SW 1271 (cell line): ENCODE data around the gene TLCD3B.
A peak's percentile ranks its signal among the peaks of the same experiment; 100 is the strongest.

Experiments used
- DNase-seq, 2 experiments: peaks; one replicate each; lab custom pipeline; 2025; lab: John Stamatoyannopoulos, UW

The TLCD3B gene

DNA sequence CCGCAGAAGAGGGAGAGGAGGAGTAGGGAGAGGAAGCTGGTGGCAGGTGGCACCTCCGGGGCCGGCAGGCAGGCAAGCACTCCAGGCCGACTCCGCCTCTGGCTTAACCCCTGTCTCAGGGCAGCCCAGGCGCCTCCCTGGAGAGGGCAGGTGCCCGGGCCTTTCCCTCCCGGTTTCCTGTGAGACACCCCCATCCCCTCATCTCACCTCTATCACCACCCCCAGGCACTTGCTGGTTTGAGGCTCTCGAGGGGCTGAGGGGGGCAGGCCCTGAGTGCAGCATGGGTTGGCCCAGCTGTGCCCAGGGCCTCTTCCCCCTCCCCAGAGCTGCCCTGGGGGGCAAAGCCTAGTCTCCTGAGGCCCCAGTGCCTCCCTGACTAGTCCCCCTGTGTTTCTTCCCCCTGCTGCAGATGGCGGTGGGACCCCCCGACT, 26.2 kb downstream of the TLCD3B start:
- DNase-seq = no peak

GRCh38 chr16:30004424-30004776, 26.7 kb downstream of the TLCD3B start:
- DNase-seq = no peak

- no peak for DNase-seq
Observed at GRCh38 chr16:30003670-30004423, 27.2 kb downstream of the TLCD3B start.

- no peak for DNase-seq
Observed at GRCh38 chr16:30002614-30003346, 28.3 kb downstream of the TLCD3B start.

DNA sequence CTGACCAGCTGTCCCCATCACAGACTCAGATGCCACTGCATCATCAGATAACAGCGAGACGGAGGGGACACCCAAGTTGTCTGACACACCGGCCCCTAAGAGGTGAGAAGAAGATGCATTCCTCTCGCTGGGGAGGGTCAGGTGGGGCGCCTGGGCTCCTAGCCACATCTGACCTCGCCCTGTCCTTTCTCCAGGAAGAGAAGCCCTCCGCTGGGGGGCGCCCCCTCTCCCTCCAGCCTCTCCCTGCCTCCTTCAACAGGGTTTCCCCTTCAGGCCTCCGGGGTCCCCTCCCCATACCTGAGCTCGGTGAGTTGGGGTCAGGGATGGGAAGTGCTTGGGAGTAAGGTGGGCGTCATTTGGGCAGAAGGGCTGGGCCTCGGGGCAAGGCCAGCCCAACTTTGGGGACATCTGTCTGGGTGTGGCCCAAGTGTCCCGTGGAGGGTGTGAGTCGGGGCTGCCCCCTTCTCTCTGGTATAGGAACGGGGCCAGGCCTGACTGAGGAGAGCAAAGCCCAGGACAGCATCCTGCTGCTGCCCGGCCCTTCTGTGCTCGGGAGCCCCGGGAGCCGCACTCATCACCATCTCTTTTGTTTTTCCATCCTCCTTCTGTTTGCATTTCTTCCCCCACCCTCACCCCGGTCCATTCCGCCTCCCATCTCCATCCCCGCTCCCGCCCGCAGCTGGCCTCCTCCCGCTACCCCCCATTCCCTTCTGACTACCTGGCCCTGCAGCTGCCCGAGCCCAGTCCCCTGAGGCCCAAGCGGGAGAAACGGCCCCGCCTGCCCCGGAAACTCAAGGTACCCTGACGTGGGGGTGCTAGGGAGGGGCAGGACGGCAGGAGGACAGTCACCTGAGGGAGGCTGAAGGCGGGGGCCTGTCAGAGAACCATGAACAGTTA, 30.1 kb downstream of the TLCD3B start:
- no peak for DNase-seq

- no peak for DNase-seq
Observed at GRCh38 chr16:29999605-30000004, 31.5 kb downstream of the TLCD3B start.

GRCh38 chr16:29996766-29997250, 34.3 kb downstream of the TLCD3B start:
- DNase-seq = no peak

DNA sequence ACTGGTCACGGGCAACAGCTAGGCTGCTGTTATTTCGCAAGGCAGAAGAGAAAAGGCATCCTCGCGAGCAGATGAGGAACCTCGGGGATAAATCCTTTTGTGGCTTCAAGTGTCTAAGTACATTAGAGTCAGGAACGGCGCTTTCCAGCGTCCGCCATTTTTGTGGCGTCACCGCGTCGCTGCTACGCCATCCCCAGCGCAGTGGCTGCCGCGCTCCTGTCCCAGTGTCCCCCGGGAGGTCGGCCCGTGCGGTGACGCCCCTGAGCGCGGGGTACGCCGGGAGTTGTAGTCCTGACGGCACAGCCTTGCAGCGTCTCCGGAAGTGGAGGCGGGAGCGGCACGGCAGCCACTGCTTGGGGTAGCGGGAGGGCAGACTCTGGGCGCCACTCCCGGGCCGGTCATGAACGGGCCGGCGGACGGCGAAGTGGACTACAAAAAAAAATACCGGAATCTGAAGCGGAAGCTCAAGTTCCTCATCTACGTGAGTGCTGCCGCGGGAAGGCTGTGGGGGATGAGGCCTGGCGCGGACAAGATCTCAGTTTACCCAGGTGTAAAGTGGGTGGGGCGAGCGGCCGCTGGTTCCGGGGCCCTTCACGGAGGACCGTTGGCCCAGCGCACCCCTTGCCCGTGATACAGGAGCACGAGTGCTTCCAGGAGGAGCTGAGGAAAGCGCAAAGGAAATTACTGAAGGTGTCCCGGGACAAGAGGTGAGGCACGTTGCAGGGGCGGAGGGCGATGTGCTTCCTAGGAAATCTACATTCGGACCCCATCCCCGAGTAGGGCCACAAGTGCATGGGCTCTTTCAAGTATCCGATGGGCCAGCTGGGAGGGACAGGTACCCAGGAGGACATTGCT, 34.9 kb downstream of the TLCD3B start, which contains the start of gene INO80E:
TSS of gene INO80E (plus strand) at position 331 of the 855 bp plus-strand sequence. CDS start at position 401, 70 bp downstream.
- DNase-seq = peak; percentile 95 to 96

- peak; percentile 59 to 85 for DNase-seq
Observed at GRCh38 chr16:29995324-29995910, 35.7 kb downstream of the TLCD3B start, which contains the start of gene HIRIP3. Gene HIRIP3 (minus strand): TSS chr16:29995617. CDS start chr16:29995605, 12 bp downstream.

GRCh38 chr16:29994600-29995323, 36.3 kb downstream of the TLCD3B start:
- DNase-seq = peak; percentile 54 to 66

DNA sequence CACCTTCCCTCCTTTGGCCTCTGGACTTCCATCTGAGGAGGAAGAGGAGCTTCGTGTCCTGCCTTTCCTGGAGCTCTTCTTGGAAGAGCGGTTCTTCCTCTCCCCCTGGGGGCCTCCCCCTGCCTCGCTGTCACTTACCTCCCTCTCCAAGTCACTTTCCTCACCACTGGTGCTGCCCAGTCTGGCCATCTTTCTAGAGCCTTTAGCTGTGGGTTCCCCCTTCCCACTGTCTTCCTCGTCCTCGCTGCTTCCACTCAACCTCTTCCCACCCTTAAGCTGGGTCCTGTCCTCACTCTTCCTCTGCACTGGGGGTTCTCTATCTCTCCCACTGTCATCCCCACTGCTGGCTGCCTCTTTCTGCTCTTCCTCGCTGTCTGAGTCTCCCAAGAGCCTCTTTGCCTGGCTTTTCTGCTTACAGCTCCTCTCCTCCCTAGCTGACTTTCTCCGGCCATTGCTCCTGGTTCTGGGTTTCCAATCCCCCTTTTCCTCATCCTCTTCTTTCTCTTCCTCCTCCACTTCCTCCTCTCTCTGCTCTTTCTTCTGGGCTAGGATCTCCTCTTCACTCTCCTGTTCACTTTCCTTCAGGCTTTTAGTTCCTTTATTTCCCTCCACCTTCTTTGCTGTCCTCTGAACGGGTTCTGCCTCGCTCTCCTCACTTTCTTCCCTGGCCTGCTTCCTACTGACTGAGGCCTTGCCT, 37.0 kb downstream of the TLCD3B start:
- no peak for DNase-seq

GRCh38 chr16:29993191-29993902, 37.7 kb downstream of the TLCD3B start:
- DNase-seq = no peak

- DNase-seq = no peak
Observed at GRCh38 chr16:29992344-29992967, 38.6 kb downstream of the TLCD3B start.

GRCh38 chr16:29991571-29991904, 39.5 kb downstream of the TLCD3B start:
- DNase-seq = no peak

GRCh38 chr16:29990883-29991570, 40.0 kb downstream of the TLCD3B start:
- DNase-seq = no peak

DNA sequence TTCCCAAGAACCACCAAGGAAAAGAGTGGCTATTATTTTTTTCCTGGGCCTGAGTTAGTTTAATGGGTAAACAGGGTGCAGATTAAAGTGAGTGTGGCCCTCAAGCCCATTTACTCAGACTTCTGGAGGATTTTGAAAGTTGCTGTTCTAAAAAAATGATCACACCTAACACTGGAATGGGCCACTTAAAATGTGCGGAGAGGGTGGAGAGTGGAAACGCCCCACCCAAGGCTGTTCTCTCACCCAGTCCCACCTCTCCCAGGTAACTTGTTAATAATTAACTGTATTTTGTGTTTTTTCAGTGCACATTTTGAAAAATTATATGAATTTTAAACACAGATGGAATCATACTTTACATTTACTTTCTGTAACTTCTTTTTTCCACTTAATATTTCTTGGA, 41.0 kb downstream of the TLCD3B start:
- DNase-seq = no peak

DNA sequence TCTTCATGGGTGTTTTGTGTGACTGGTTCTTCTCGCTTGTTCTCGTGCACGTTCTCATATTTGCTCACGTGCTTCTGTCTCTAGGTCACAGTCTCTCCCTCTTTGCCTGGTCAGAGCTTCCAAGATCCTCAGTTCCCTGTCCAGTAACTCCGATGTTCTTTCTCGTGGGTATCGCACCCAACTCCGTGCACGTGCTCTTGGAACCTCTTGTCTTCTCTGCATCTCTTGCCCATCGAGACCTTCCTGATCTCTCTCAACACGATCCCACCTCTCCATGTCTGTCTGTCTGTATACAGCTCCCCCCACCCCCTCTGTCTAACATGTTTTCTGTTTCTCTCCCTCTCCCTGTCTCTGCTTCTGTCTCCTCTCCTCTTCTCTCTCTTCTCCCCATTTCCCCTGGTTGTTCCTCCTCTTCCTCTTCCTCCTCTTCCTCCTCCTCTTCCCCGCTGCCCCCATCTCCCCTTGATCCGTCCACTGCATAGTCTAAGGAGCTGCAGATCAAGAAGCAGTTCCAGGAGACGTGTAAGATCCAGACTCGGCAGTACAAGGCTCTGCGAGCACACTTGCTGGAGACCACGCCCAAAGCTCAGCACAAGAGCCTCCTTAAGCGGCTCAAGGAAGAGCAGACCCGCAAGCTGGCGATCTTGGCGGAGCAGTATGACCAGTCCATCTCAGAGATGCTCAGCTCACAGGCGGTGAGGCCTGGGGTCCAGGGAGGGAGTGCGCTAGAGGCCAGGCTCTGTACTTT, 41.8 kb downstream of the TLCD3B start:
- no peak for DNase-seq
